ENCODE data around the gene GNG13.

GNG13 gene

DNA sequence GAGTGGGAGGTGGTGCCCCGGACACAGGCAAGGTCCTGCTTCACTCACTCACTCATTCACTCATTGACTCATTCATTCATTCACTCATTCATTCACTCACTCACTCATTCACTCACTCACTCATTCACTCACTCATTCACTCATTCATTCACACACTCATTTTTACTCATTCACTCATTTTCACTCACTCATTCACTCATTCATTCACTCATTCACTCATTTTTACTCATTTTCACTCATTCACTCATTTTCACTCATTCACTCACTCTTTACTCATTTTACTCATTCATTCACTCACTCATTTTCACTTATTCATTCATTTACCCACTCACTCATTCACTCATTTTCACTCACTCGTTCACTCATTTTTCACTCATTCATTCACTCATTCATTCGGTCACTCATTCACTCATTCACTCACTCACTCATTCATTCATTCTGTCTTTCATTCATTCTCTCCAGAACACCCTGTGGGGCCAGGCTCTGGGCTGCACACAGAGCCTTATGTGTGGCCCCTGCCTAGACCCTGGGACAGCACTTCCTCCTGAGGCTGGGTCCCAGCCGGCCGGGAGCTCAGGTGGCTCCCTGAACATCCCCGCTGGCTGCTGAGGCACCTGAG, 21.5 kb downstream of the GNG13 start:
- Histone ChIP-seq H3K36me3 (ENCODE audit: control insufficient read depth, low read length) (no peaks in the 10 kb centered on the region), H3K4me2 (ENCODE audit: low read length) (no peak overlapping the region), H3K27me3 (ENCODE audit: control insufficient read depth, low read length) (peaks cover 13% of the 10 kb centered on the region), H3K27ac (ENCODE audit: low read depth, low read length) (no peak overlapping the region), H3F3A (ENCODE audit: control insufficient read depth, insufficient read depth) (no peaks in the 10 kb centered on the region), H3K9me2 (replicated peaks; ENCODE audit: control insufficient read depth, low read length) (no peaks in the 10 kb centered on the region), H3K4me3 (ENCODE audit: low read length) (no peak overlapping the region), H3K79me2 (ENCODE audit: control insufficient read depth, low read length) (no peaks in the 10 kb centered on the region), H3K4me1 (ENCODE audit: control insufficient read depth, low read length) (no peaks in the 10 kb centered on the region), H3K9me3 (ENCODE audit: control insufficient read depth, insufficient read depth, low read length) (no peaks in the 10 kb centered on the region), H4K20me1 (ENCODE audit: control insufficient read depth, insufficient read depth, low read depth, low read length) (0 out of 2 replicates have a peak, but pooled peaks cover 3% of the 10 kb centered on the region)
- TF ChIP-seq EZH2phosphoT487 (IDR thresholded peaks at IDR 0.05; ENCODE audit: borderline replicate concordance, low read length), result no peak
- TF ChIP-seq, protein P1, sequence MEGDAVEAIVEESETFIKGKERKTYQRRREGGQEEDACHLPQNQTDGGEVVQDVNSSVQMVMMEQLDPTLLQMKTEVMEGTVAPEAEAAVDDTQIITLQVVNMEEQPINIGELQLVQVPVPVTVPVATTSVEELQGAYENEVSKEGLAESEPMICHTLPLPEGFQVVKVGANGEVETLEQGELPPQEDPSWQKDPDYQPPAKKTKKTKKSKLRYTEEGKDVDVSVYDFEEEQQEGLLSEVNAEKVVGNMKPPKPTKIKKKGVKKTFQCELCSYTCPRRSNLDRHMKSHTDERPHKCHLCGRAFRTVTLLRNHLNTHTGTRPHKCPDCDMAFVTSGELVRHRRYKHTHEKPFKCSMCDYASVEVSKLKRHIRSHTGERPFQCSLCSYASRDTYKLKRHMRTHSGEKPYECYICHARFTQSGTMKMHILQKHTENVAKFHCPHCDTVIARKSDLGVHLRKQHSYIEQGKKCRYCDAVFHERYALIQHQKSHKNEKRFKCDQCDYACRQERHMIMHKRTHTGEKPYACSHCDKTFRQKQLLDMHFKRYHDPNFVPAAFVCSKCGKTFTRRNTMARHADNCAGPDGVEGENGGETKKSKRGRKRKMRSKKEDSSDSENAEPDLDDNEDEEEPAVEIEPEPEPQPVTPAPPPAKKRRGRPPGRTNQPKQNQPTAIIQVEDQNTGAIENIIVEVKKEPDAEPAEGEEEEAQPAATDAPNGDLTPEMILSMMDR (IDR thresholded peaks at IDR 0.05; ENCODE audit: low read depth, low read length, poor library complexity, severe bottlenecking), result no peak

DNA sequence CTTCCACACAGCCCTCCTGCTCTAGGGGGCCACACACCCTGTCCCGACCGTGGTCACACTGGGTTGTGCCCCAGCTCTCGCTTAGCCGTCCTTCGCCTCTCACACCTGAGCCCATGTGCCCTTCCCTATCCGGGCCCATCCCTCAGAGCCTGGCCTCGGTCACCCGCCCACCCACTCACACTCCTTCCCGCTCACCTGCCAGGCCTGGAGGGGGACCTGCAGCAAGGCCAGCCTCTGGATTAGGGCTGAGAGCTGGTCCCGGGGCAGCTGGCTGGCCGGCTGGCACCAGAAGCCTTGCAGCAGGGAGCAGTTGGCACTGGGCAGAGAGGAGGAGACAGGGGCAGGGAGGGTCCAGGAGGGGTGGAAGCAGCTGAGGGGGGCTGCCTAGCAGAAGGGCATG, 22.1 kb downstream of the GNG13 start:
- Histone ChIP-seq H3K27me3 (ENCODE audit: control insufficient read depth, low read length) (peaks cover 13% of the 10 kb centered on the region), H3K4me1 (ENCODE audit: control insufficient read depth, low read length) (no peaks in the 10 kb centered on the region), H3K79me2 (ENCODE audit: control insufficient read depth, low read length) (no peaks in the 10 kb centered on the region), H3K9me3 (ENCODE audit: control insufficient read depth, insufficient read depth, low read length) (no peaks in the 10 kb centered on the region), H3K4me2 (ENCODE audit: low read length) (no peak overlapping the region), H3F3A (ENCODE audit: control insufficient read depth, insufficient read depth) (no peaks in the 10 kb centered on the region), H4K20me1 (ENCODE audit: control insufficient read depth, insufficient read depth, low read depth, low read length) (0 out of 2 replicates have a peak, but pooled peaks cover 3% of the 10 kb centered on the region), H3K36me3 (ENCODE audit: control insufficient read depth, low read length) (no peaks in the 10 kb centered on the region), H3K4me3 (ENCODE audit: low read length) (no peak overlapping the region), H3K9me2 (replicated peaks; ENCODE audit: control insufficient read depth, low read length) (no peaks in the 10 kb centered on the region), H3K27ac (ENCODE audit: low read depth, low read length) (no peak overlapping the region)
- TF ChIP-seq, protein P1 (IDR thresholded peaks at IDR 0.05; ENCODE audit: low read depth, low read length, poor library complexity, severe bottlenecking), result no peak
- TF ChIP-seq EZH2phosphoT487 (IDR thresholded peaks at IDR 0.05; ENCODE audit: borderline replicate concordance, low read length), result no peak

DNA sequence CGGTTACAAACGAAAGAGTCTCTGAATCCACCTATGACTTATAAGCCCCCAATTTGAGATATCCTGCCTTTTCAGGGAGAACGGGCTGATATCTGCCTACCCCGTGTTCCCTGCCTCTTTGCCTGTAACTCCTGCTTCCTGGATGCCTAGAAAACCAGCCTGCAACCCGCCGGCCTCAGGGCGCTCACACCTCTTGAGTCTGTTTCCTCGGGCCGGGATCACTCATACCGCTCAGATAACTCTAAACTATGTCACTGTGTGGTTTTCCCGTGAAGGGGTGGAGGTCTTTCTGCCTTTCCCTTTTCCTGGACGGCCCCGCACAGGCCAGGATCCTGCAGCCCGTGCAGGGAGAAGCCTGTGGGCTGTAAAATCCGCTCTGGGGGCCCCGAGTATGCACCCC, 22.7 kb downstream of the GNG13 start:
- Histone ChIP-seq H3K27me3 (ENCODE audit: control insufficient read depth, low read length) (peaks cover 11% of the 10 kb centered on the region), H3K9me2 (replicated peaks; ENCODE audit: control insufficient read depth, low read length) (no peaks in the 10 kb centered on the region), H3K36me3 (ENCODE audit: control insufficient read depth, low read length) (no peaks in the 10 kb centered on the region), H3K4me2 (ENCODE audit: low read length) (no peak overlapping the region), H3K4me1 (ENCODE audit: control insufficient read depth, low read length) (no peaks in the 10 kb centered on the region), H3K27ac (ENCODE audit: low read depth, low read length) (no peak overlapping the region), H3K79me2 (ENCODE audit: control insufficient read depth, low read length) (no peaks in the 10 kb centered on the region), H3K9me3 (ENCODE audit: control insufficient read depth, insufficient read depth, low read length) (no peaks in the 10 kb centered on the region), H3F3A (ENCODE audit: control insufficient read depth, insufficient read depth) (no peaks in the 10 kb centered on the region), H4K20me1 (ENCODE audit: control insufficient read depth, insufficient read depth, low read depth, low read length) (0 out of 2 replicates have a peak, but pooled peaks cover 3% of the 10 kb centered on the region), H3K4me3 (ENCODE audit: low read length) (no peak overlapping the region)
- TF ChIP-seq, protein P1 (IDR thresholded peaks at IDR 0.05; ENCODE audit: low read depth, low read length, poor library complexity, severe bottlenecking), result no peak
- no peak for TF ChIP-seq EZH2phosphoT487 (IDR thresholded peaks at IDR 0.05; ENCODE audit: borderline replicate concordance, low read length)
